Lung (tissue), 12 donors: ENCODE measurements around the gene RASGRP3. TPM values are rescaled to one million over a fixed set of nuclear protein-coding genes. Genes with fewer than 3 reads are reported as not detected.
A peak's percentile ranks its signal among the peaks of the same experiment; 100 is the strongest.
"Not testable (repeated sequence)": the region's sequence is repeated elsewhere in the genome, so short reads cannot be mapped to it uniquely, and the experiment has no call there.

Experiments used
- ATAC-seq: fragments of 200-7000 bp; cut with Tn5 transposase; one replicate; pipeline ENCODE4 v1.9.1; 2020; ENCODE audit warnings: moderate number of reproducible peaks; ENCODE audit not compliant: insufficient read depth, low FRiP score
- DNase-seq, 3 donors: peaks; one replicate each; pipeline ENCODE4 v3.0.0-alpha.2; 2013 to 2017
- H3K27ac ChIP-seq, 2 donors: one replicate each; pipeline ENCODE4 v1.5.1; 2013; ENCODE audit warnings: mild to moderate bottlenecking in 2 of 2, moderate library complexity in 2 of 2, control low read depth in 1 of 2, inconsistent platforms in 1 of 2, low read depth in 1 of 2, low read length in 1 of 2
- H3K27me3 ChIP-seq, 3 donors: one replicate each; pipeline ENCODE4 v1.5.1; 2013; ENCODE audit warnings: low read length in 2 of 3; ENCODE audit not compliant: control insufficient read depth in 3 of 3, insufficient read depth in 3 of 3
- H3K36me3 ChIP-seq, 4 donors: one replicate each; pipeline ENCODE4 v1.5.1; 2013; ENCODE audit warnings: low read length in 4 of 4, mild to moderate bottlenecking in 1 of 4, moderate library complexity in 1 of 4; ENCODE audit not compliant: control insufficient read depth in 4 of 4, insufficient read depth in 4 of 4
- H3K4me1 ChIP-seq, 5 donors: one replicate each; pipeline ENCODE4 v1.5.1; 2013; ENCODE audit warnings: low read length in 5 of 5, mild to moderate bottlenecking in 2 of 5, moderate library complexity in 1 of 5; ENCODE audit not compliant: control insufficient read depth in 5 of 5, insufficient read depth in 5 of 5
- H3K4me3 ChIP-seq: one replicate; pipeline ENCODE4 v1.5.1; 2013; ENCODE audit warnings: mild to moderate bottlenecking, control low read depth, moderate library complexity
- H3K9ac ChIP-seq, 2 donors: one replicate each; pipeline ENCODE4 v1.5.1; 2013; ENCODE audit warnings: low read length in 2 of 2, control low read depth in 1 of 2; ENCODE audit not compliant: insufficient read depth in 1 of 2
- H3K9me3 ChIP-seq, 4 donors: one replicate each; pipeline ENCODE4 v1.5.1; 2013; ENCODE audit warnings: low read length in 3 of 4, mild to moderate bottlenecking in 1 of 4, moderate library complexity in 1 of 4; ENCODE audit not compliant: control insufficient read depth in 4 of 4, insufficient read depth in 3 of 4
- CTCF ChIP-seq: IDR thresholded peaks from 2 replicates; pipeline ENCODE4 v1.5.1; 2012; ENCODE audit warnings: mild to moderate bottlenecking; ENCODE audit errors: control extremely low read depth, extremely low read depth
- WGBS, 2 donors: extraction: QIAGEN DNeasy Blood & Tissue Kit; methylation state at CpG; one replicate each; pipeline ENCODE4 v1.1.7; 2013; 5-methylcytosine and 5-hydroxymethylcytosine counted together
- polyA plus RNA-seq, 2 donors: library from polyadenylated mRNA; stranded (reverse); fragments of 200-250 nt; gene quantifications; one replicate each; pipeline ENCODE4 v1.2.1, GENCODE V29; 2013
- total RNA-seq, 2 donors: library from RNA; depleted of rRNA in 1 of 2; stranded (reverse); fragments of >200 nt in 1 of 2; gene quantifications; one replicate each; pipeline ENCODE4 v1.2.1, GENCODE V29; 2014 to 2021
- donor health status: control.
- donor health status: control.
- donor health status: Bipolar disorder and iron deficiency.
- donor health status: healthy.
- donor health status: DM: yes; HTN: yes; CAD: no.

Gene RASGRP3
- total and polyA plus RNA-seq, 4 donors = 3.6 to 36.6 (median 10.5) TPM

DNA sequence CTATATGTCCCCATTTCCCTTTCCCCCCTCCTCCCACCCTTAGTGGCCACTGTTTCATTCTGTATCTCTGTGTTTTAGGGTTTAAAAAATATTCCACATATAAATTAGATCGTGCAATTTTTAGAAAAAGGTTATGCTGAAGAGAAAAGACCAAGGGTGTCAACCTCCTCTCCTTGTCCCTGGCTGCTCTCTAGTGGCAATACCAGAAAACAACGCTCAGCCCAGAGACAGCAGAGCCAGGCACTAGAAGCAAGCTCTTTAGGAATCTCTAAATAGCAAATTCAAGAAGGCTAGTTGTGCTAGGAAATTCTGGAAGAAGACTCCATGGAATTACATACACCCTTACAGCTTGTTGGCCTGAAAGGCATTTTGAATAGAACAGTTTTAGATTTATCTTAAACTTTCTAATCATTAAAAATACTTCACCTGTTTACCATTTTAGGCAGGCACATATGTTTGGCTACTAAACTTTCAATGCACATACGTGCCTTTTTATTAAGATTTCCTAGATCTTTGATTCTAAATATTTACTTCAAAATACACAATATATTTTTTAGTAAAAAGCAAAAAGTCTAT lies 35.1 kb upstream of the RASGRP3 start:
- 28 to 34% methylated on average over 3 of the region's 3 CpGs for WGBS, 2 donors
- no peaks in the 10 kb centered on the region for H3K36me3 ChIP-seq
- no peak overlapping the region for H3K9ac ChIP-seq
- H3K27me3 ChIP-seq = no peaks in the 10 kb centered on the region
- no peak for ATAC-seq
- no peaks in the 10 kb centered on the region for H3K9me3 ChIP-seq
- peak; percentile 45 for TF ChIP-seq CTCF
- no peak overlapping the region for H3K27ac ChIP-seq
- peak; percentile 58 to 76 (median 70) for DNase-seq
- H3K4me1 ChIP-seq = peaks cover 0 to 7% (median 1%) of the 10 kb centered on the region in 5 donors
- no peak overlapping the region for H3K4me3 ChIP-seq

GRCh38 chr2:33442052-33442451 lies 34.4 kb upstream of the RASGRP3 start:
- H3K4me3 ChIP-seq, H3K9ac ChIP-seq, H3K36me3 ChIP-seq, H3K9me3 ChIP-seq, H3K27me3 ChIP-seq, DNase-seq, H3K4me1 ChIP-seq, ATAC-seq: not testable (repeated sequence)
- 96 to 97% methylated on average over 9 of the region's 9 CpGs for WGBS, 2 donors
- H3K27ac ChIP-seq = peak overlapping the region in 1 of 2 donors; percentile 56

- ATAC-seq (no peak), DNase-seq (peak in 2 of 3 donors; percentile 40 to 55)
- Histone ChIP-seq H3K9me3 (no peaks in the 10 kb centered on the region), H3K27me3 (no peaks in the 10 kb centered on the region), H3K27ac (peak overlapping the region in 1 of 2 donors; percentile 56), H3K4me1 (peaks cover 0 to 1% (median 0%) of the 10 kb centered on the region in 5 donors), H3K4me3 (no peak overlapping the region), H3K36me3 (no peaks in the 10 kb centered on the region), H3K9ac (no peak overlapping the region)
- TF ChIP-seq CTCF = no peak
- WGBS, 2 donors = 72 to 78% methylated on average over 6 of the region's 6 CpGs
Observed at GRCh38 chr2:33442528-33443079, 33.8 kb upstream of the RASGRP3 start.

DNA sequence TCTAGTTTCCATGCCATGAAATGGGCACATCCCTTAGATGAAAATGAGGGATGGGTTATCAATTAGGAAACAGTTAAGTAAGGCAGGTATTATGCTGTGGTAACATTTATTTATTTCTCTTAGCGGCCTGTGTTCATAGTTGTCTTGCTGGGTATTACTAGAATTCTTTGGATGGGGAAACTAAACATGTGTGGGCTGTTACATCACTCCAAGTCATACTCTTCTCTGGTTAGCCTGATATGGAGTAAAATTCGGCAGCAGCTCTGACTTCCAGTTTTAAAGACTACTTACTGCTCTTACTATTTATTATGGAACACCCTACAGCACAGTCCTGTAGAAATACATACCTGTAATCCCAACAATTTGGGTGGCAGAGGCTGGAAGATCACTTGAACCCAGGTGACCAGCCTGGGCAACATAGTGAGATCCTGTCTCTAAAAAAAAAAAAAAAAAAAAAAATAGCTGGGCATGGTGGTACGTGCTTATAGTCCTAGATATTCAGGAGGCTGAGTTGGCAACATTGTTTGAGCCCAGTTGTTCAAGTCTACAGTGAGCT lies 33.1 kb upstream of the RASGRP3 start:
- Histone ChIP-seq H3K27me3 (no peaks in the 10 kb centered on the region), H3K4me1 (no peaks in the 10 kb centered on the region), H3K27ac (peak overlapping the region in 1 of 2 donors; percentile 26), H3K36me3 (no peaks in the 10 kb centered on the region), H3K4me3 (no peak overlapping the region), H3K9me3 (no peaks in the 10 kb centered on the region), H3K9ac (no peak overlapping the region)
- ATAC-seq (no peak), DNase-seq (no peak)
- no peak for TF ChIP-seq CTCF
- WGBS, 2 donors = 50 to 70% methylated on average over 3 of the region's 3 CpGs
